Fibroblast of the aortic adventitia (primary cell): ENCODE data around the gene SH2D7. TPM values are rescaled to one million over a fixed set of nuclear protein-coding genes. Genes with fewer than 3 reads are reported as not detected.

Experiments used
- DNase-seq: peaks from one replicate; pipeline ENCODE4 v3.0.0-alpha.2; 2010; ENCODE audit warnings: low read depth
- H3K4me3 ChIP-seq: 2 replicates; pipeline ENCODE4 v1.5.1; 2011; ENCODE audit warnings: low read depth, mild to moderate bottlenecking, control low read depth, low read length, moderate library complexity
- CTCF ChIP-seq: IDR thresholded peaks from 2 replicates; pipeline ENCODE4 v1.5.1; 2011; ENCODE audit warnings: mild to moderate bottlenecking, low read length, control low read depth, inconsistent platforms; ENCODE audit not compliant: insufficient read depth
- total RNA-seq: library from RNA; depleted of rRNA; stranded (reverse); fragments of >200 nt; gene quantifications from 2 replicates; pipeline ENCODE4 v1.2.3, GENCODE V29; 2012; ENCODE audit warnings: low replicate concordance

Gene SH2D7
- total RNA-seq, 1 donor: not detected

GRCh38 chr15:78065973-78066946 lies 26.1 kb upstream of the SH2D7 start:
- peak; percentile 76 for DNase-seq
- H3K4me3 ChIP-seq: no peak overlapping the region
- no peak for TF ChIP-seq CTCF

- peak; percentile 78 for DNase-seq
- TF ChIP-seq CTCF: no peak
Observed at GRCh38 chr15:78067328-78068228, 24.8 kb upstream of the SH2D7 start.

GRCh38 chr15:78069052-78069414 lies 23.3 kb upstream of the SH2D7 start:
- TF ChIP-seq CTCF: no peak
- H3K4me3 ChIP-seq: no peak overlapping the region
- DNase-seq: no peak

More at GRCh38 chr15:78067328-78068228, 24.8 kb upstream of the SH2D7 start:
- H3K4me3 ChIP-seq: no peak overlapping the region

- TF ChIP-seq CTCF: no peak
- H3K4me3 ChIP-seq: no peak overlapping the region
- no peak for DNase-seq
Observed at GRCh38 chr15:78069462-78070029, 22.8 kb upstream of the SH2D7 start.

GRCh38 chr15:78070049-78070700 lies 22.2 kb upstream of the SH2D7 start:
- DNase-seq: no peak
- TF ChIP-seq CTCF: no peak
- H3K4me3 ChIP-seq: no peak overlapping the region

GRCh38 chr15:78071383-78071782 lies 21.0 kb upstream of the SH2D7 start:
- H3K4me3 ChIP-seq: no peak overlapping the region
- no peak for DNase-seq
- no peak for TF ChIP-seq CTCF
